Astrocyte (in vitro differentiated cells and primary cell): Measurements from ENCODE around the gene PPP2R2D.

ENCODE experiments used
- EZH2 ChIP-seq: IDR thresholded peaks from 2 replicates; pipeline ENCODE4 v1.6.1; 2012; ENCODE audit warnings: mild to moderate bottlenecking, low read length, inconsistent platforms; ENCODE audit not compliant: insufficient read depth
- TF ChIP-seq, protein P1 (sequence below): IDR thresholded peaks from 2 replicates; pipeline ENCODE4 v1.5.1; 2011; ENCODE audit warnings: low read depth, mild to moderate bottlenecking, inconsistent platforms, low read length, moderate library complexity; ENCODE audit not compliant: insufficient read depth

DNA sequence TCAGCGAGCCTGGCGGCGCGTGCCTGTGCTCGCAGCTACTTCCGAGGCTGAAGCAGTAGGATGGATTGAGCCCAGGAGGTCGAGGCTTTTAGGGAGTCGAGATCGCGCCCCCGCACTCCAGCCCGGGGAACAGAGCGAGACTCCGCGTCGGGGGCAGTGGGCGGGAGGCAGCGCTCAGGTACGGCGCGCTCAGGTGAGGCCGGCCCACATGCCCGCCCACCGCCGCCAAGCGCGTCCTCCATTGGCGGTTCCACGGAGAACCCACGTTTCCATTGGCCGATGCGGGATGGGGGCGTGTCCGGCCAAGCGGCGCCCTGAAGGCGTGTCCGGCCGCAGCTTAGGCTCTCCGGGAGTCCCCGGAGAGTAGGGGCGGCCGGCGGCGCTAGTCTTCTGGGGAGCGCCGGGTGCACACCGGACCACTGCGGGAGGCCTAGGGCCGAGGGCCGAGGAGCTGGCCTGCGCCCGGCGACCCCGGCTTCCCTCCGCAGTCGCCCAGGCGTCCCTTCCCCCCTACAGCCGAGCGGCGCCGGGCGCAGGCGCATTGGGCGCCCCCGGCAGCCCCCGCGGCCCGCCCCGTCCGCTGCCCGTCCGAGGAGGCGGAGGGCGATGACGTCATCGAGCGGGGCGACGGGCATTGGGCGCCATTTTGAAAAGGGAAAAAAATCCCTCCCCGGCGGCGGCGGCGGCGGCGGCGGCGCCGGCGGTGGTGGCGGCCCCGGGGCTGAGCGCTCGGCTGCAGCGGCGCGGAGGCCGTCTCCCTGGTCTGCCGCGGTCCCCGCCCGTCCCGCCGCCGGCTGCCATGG is at the start of gene PPP2R2D:
- TF ChIP-seq, protein P1, sequence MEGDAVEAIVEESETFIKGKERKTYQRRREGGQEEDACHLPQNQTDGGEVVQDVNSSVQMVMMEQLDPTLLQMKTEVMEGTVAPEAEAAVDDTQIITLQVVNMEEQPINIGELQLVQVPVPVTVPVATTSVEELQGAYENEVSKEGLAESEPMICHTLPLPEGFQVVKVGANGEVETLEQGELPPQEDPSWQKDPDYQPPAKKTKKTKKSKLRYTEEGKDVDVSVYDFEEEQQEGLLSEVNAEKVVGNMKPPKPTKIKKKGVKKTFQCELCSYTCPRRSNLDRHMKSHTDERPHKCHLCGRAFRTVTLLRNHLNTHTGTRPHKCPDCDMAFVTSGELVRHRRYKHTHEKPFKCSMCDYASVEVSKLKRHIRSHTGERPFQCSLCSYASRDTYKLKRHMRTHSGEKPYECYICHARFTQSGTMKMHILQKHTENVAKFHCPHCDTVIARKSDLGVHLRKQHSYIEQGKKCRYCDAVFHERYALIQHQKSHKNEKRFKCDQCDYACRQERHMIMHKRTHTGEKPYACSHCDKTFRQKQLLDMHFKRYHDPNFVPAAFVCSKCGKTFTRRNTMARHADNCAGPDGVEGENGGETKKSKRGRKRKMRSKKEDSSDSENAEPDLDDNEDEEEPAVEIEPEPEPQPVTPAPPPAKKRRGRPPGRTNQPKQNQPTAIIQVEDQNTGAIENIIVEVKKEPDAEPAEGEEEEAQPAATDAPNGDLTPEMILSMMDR = no peak
- TF ChIP-seq EZH2 = no peak
